T-helper 2 cell treated with Interferon-gamma antibody and Interleukin-4, amounts not matched to agents 5 μg/mL and 100 μg/mL, for 36 hours (primary cell): ENCODE results near the gene ARHGAP19.

Experiments
- DNase-seq: peaks from one replicate; pipeline ENCODE4 v3.0.0; 2021; ENCODE audit warnings: low spot score
- H3K27ac Mint-ChIP-seq: one replicate; pipeline ENCODE4 v1.8.0; 2021; ENCODE audit warnings: mild to moderate bottlenecking, mixed read lengths
- H3K27me3 Mint-ChIP-seq: one replicate; pipeline ENCODE4 v1.8.0; 2021; ENCODE audit warnings: low read depth, mixed read lengths
- H3K36me3 Mint-ChIP-seq: one replicate; pipeline ENCODE4 v1.8.0; 2021; ENCODE audit warnings: low read depth, mixed read lengths
- H3K4me1 Mint-ChIP-seq: one replicate; pipeline ENCODE4 v1.8.0; 2021; ENCODE audit warnings: low read depth, mixed read lengths
- H3K4me3 Mint-ChIP-seq: one replicate; pipeline ENCODE4 v1.8.0; 2022; ENCODE audit warnings: mild to moderate bottlenecking, moderate library complexity, mixed read lengths
- H3K9me3 Mint-ChIP-seq: one replicate; pipeline ENCODE4 v1.8.0; 2021; ENCODE audit warnings: mixed read lengths

Gene ARHGAP19

DNA sequence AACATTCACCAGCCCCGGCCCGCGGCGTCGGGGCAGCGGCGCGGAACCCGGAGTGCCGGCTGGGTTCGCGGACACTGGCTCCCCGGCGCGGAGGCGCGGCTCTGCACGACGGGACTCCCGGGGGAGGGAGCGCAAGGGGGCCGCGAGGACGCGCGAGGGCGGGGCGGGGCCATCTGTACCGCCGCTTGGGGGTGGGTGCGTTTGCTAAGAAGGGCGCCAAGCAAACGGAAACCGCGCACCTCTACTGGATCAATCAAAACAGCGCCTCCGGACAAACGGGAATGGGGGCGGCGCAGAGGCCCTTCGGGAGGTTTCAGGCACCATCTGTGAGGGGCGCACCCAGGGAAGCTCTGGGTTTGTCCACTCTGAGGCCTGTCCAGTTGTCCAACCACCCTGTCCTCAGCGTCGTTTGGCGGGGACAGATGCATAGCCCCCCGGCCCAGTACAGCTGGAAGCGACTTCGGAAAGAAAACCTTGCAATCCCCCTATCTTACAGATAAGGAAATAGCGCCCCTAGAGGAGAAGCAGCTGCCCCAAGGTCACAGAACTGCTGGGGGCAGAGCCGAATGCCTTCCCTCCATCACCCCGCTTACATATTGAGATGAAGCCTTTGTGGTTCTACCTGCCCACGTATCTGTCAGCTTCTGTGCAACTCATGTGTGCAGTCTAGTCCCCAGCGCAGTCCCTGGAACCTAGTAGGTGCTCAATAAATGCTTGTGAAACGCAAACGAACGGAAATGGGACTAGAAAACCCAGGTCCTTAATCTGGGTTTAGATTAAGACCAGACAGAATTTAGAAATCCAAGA is 96.0 kb downstream of the ARHGAP19 start:
- H3K27ac Mint-ChIP-seq: no peak overlapping the region

DNA sequence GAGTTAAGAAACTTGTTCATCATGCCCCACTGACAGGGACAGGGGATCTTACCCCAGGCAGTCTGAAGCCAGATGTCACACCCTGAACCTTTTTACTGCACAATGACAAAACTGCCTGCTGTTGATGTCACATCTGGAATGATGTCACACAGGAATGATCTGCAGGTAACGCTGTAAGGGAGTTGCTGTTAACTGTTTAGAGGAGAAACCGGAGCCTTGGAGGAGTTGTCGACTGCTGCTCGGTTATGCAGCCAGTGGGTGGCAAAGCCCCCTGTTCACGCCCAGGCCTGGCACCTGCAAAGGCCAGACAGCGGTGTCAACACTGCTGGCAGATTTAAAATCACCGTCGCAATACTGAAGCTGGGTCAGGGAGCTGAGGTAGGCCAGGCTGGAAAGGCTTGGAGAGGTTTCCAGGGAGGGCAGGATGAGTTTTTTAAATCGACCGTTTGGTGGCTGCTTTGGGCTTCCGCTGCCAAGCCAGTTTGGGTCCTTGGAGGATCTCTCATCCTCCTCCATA is 96.7 kb downstream of the ARHGAP19 start:
- DNase-seq: no peak
- Mint-ChIP-seq H3K9me3 (no peaks in the 10 kb centered on the region), H3K4me3 (peak overlapping the region; percentile 84), H3K27ac (no peak overlapping the region), H3K4me1 (peaks cover 11% of the 10 kb centered on the region), H3K36me3 (peaks cover 1% of the 10 kb centered on the region), H3K27me3 (peaks cover 61% of the 10 kb centered on the region)

More for the DNA sequence above, 96.0 kb downstream of the ARHGAP19 start:
- H3K27me3 Mint-ChIP-seq: peaks cover 61% of the 10 kb centered on the region
- no peaks in the 10 kb centered on the region for H3K9me3 Mint-ChIP-seq
- H3K4me3 Mint-ChIP-seq: peak overlapping the region; percentile 77
- peaks cover 11% of the 10 kb centered on the region for H3K4me1 Mint-ChIP-seq
- peak; percentile 50 for DNase-seq
- peaks cover 1% of the 10 kb centered on the region for H3K36me3 Mint-ChIP-seq

DNA sequence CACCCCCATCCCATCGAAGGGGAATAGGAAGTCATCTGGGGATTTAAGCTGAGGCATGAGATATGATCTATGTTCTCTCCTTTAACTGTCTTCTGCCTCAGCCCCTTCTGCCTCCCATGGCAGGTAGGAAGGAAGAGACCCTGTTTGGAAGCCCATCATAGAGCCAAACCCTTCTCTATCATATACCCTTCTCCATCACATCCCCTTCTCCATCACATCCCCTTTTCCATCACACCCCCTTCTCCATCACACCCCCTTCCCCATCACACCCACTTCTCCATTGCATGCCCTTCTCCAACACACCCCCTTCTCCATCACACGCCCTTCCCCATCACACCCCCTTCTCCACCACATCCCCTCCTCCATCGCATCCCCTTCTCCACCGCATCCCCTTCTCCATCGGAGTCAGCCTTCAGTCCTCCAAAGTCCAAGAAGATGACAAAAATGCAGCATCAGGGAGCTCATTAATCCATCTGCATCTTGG is 99.4 kb downstream of the ARHGAP19 start:
- Mint-ChIP-seq H3K9me3 (no peaks in the 10 kb centered on the region), H3K4me1 (peaks cover 6% of the 10 kb centered on the region), H3K36me3 (no peaks in the 10 kb centered on the region), H3K27ac (no peak overlapping the region), H3K27me3 (peaks cover 70% of the 10 kb centered on the region), H3K4me3 (no peak overlapping the region)
- no peak for DNase-seq

DNA sequence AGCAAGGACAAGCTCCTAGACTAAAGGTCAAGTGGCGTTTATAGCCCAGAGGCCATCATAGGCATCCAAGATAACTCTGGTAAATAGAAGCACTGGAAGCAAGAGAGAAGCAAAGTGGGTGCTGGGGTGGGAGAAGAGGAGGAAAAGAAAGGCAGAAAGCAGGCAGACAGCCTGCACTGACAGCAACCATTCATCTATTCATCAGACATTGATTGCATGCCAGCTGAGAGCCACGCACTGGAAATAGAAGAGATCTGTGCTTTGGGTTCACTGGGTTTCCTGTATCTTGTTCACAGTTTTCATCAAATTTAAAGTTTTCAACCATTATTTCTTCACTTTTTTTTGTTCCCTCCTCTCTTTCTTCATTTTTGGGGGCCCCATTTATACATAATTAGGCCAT is 102.0 kb downstream of the ARHGAP19 start:
- peaks cover under 1% of the 10 kb centered on the region for H3K4me1 Mint-ChIP-seq
- H3K27ac Mint-ChIP-seq: no peak overlapping the region
- peaks cover 68% of the 10 kb centered on the region for H3K27me3 Mint-ChIP-seq
- no peak overlapping the region for H3K4me3 Mint-ChIP-seq
- DNase-seq: no peak
- no peaks in the 10 kb centered on the region for H3K36me3 Mint-ChIP-seq
- no peaks in the 10 kb centered on the region for H3K9me3 Mint-ChIP-seq

DNA sequence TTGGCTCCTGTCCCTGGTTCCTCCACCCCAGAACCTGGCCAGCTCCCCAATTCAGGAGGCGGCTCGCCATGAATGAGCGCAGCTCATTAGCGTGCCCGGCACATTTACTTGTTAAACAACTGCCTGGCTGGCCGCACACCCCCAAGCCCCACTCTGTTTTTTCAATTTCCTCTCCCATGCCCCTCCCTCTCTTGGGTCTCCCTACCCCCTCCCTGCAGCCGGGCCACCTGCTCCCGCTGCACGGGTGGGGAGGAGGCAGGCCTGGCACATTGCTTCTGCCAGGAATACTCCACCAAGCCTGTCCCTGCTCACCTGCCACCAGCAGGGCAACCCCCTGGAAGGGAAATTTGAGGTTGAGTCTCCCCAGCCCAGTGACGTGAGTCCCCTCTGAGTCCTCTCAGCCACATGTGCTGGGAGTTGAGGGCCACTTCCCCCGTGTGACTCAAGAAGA is 104.2 kb downstream of the ARHGAP19 start:
- Mint-ChIP-seq H3K4me3 (no peak overlapping the region), H3K4me1 (no peaks in the 10 kb centered on the region), H3K9me3 (no peaks in the 10 kb centered on the region), H3K36me3 (no peaks in the 10 kb centered on the region), H3K27ac (no peak overlapping the region), H3K27me3 (peaks cover 75% of the 10 kb centered on the region)
- no peak for DNase-seq

DNA sequence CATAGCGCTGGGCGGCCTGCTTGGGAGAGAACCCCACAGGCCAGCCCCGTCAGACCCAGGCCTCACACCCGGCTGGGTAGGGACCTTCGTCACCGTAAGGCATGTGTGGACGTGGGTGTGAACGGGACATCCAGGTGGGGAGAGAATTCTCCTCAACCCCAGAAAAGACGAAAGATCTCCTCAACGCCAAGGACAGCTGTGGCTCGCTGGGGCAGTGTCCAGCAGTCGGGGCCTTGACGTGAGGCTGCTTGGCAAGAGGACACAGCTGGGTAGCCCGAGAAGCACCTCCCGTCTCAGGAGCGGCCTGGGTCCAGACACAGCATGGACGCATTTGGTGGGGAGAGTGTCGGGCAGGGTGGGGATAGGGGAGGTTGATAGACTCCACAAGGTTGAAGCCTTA is 105.5 kb downstream of the ARHGAP19 start:
- Mint-ChIP-seq H3K36me3 (no peaks in the 10 kb centered on the region), H3K4me1 (no peaks in the 10 kb centered on the region), H3K9me3 (no peaks in the 10 kb centered on the region), H3K27me3 (peaks cover 69% of the 10 kb centered on the region), H3K4me3 (no peak overlapping the region), H3K27ac (no peak overlapping the region)
- no peak for DNase-seq

DNA sequence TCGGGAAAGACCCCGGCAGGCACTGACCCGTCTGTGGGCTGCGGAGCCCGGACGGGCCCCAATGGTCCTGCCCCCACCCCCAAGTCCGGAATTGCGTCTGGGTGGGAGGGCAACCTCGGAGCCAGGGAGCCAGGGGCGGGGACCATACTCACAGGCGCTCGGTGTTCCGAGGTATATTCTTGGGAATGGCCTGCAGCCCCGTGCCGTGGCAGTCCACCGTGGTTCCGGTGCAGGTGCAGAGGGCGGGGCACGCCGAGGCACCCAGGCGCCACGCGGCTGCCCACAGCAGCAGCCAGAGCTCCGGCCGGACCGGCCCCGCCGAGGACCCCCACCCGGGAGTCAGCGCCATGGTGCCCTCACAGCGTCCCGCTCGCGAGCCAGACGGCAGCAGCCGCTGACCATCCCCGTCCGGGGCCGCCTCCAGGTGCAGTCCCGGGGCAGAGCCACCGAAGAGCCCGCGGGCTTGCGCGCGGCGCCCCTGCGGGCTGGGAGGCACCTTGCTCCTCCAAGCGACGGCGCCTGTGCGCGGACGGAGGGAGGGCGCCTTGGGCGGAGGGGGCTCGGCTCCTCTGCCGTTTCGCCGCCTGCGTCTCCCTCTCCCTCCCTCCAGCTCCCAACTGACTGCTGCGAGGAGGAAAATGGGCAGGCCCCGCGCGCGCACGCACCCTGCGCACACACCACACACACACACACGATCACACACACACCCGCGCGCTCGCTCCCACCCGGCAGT is 106.9 kb downstream of the ARHGAP19 start, which contains the start of gene SLIT1:
SLIT1 (minus strand) TSS at position 634 of the 733 bp plus-strand sequence; CDS start at position 349, 285 bp downstream.
- H3K27ac Mint-ChIP-seq: no peak within 1 kb of the TSS
- no peaks in the 10 kb centered on the region for H3K36me3 Mint-ChIP-seq
- peaks cover 72% of the 10 kb centered on the region for H3K27me3 Mint-ChIP-seq
- no peak for DNase-seq
- H3K4me3 Mint-ChIP-seq: peak within 1 kb of the TSS; percentile 37
- no peaks in the 10 kb centered on the region for H3K9me3 Mint-ChIP-seq
- no peaks in the 10 kb centered on the region for H3K4me1 Mint-ChIP-seq

DNA sequence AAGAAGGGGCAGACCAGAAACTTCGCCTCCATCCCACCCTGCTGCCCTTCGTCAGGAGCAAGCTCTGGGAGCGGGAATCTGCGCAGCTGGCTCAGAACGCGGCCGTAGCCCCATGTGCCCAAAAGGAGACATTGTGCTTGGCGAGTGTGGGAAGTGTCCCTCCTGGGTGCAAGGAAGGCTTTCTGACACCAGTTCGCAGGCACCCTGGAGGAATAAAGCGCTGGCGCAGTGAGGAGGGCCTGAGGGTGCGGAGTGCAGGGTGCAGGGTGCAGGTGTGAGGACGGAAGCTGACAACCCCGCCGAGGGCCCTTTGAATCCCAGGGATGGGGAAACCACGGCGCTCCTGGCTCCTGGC is 107.5 kb downstream of the ARHGAP19 start:
- Mint-ChIP-seq H3K27ac (no peak overlapping the region), H3K4me1 (no peaks in the 10 kb centered on the region), H3K9me3 (no peaks in the 10 kb centered on the region), H3K27me3 (peaks cover 74% of the 10 kb centered on the region), H3K4me3 (peak overlapping the region; percentile 37), H3K36me3 (no peaks in the 10 kb centered on the region)
- DNase-seq: no peak

DNA sequence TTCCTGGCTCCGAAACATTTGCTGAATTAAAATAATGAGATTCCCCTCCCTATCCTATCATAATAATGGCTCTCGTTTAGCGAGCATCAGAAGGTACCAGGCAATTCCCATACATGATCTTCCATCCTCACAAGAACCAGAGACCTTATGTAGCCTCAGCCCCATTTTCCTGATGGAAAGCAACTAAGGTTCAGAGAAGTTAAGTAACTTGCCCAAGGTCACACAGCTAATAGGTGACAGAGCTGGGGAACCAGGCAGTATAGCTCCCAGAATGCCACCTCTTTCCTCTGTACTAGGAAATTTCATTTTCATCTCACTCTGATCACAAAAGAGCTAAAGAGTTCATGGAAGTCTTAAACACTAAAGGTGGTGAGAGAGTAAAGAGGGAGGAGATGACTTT is 109.1 kb downstream of the ARHGAP19 start:
- no peak overlapping the region for H3K27ac Mint-ChIP-seq
- no peaks in the 10 kb centered on the region for H3K4me1 Mint-ChIP-seq
- no peaks in the 10 kb centered on the region for H3K9me3 Mint-ChIP-seq
- no peaks in the 10 kb centered on the region for H3K36me3 Mint-ChIP-seq
- H3K27me3 Mint-ChIP-seq: peaks cover 66% of the 10 kb centered on the region
- H3K4me3 Mint-ChIP-seq: no peak overlapping the region
- no peak for DNase-seq

DNA sequence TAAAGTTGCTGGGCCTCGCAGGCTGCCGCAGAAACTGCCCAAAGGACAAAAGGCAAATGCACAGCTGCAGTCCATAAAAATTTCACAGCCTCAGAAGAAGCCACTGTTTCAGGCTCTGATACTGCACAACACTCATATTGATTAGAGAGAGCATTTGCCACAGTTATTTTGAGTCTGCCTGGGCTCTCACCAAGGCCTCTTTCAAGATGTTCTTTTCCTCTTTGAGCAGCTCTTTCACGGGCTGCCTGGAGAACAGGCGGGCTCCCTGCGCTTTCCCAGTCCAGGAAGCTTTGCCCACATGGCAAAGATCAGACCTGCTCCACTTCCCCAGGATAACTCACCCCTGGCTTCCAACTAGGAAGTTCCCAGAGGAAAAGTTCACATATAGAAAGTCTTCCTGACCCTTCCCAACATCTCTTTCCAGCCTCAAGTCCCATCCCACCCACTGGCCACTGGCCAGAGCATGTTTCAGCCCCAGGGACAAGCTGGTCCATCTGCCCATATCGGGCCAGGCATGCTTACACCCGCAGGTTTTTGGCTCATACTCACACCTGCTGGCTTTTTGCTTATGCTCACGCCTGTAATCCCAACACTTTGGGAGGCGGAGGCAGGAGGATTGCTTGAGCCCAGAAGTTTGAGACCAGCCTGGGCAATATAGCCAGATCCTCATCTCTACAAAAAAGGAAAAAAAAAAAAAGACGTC is 110.0 kb downstream of the ARHGAP19 start:
- peaks cover 59% of the 10 kb centered on the region for H3K27me3 Mint-ChIP-seq
- DNase-seq: no peak
- no peaks in the 10 kb centered on the region for H3K4me1 Mint-ChIP-seq
- H3K27ac Mint-ChIP-seq: no peak overlapping the region
- no peak overlapping the region for H3K4me3 Mint-ChIP-seq
- H3K36me3 Mint-ChIP-seq: no peaks in the 10 kb centered on the region
- H3K9me3 Mint-ChIP-seq: no peaks in the 10 kb centered on the region

DNA sequence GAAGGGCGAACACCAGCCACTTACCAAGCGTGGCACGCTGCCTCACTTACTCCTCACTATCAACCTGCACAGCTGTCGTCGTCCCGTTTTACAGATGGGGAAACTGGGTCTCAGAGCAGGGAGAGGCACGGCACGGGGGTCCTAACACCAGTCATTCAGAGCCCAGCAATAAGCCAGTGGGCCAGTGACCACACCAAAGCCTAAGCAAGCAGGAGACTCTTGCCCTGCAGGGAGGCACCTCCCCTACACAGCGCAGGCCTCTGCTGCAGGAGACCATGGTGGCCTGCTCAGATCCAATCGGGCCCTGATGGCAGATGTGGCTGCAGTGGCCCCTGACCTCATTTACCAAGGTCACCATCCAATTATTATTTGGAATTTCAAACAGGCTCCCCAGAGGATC is 111.5 kb downstream of the ARHGAP19 start:
- H3K4me3 Mint-ChIP-seq: no peak overlapping the region
- no peak for DNase-seq

DNA sequence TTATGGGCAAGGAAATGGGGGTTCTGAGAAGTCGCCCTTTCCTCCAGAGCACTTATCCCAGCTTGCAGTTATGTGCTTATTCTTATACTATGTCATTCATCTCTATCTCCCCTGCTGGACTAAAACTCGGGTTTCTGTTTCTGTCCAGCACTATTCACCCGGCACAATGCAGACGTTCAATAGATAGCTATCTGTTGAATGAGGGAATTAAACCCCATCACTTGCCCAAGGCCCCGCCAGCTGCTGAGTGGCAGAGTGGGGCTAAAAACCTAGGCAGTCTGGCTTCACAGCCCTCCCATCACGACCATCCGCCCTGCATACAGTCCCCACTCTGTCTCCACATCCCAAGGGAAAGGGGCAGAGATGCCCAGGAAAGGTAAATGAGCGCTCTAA is 112.1 kb downstream of the ARHGAP19 start:
- Mint-ChIP-seq H3K4me1 (no peaks in the 10 kb centered on the region), H3K9me3 (no peaks in the 10 kb centered on the region), H3K4me3 (no peak overlapping the region), H3K36me3 (no peaks in the 10 kb centered on the region), H3K27ac (no peak overlapping the region), H3K27me3 (peaks cover 44% of the 10 kb centered on the region)
- no peak for DNase-seq

More for the DNA sequence above, 111.5 kb downstream of the ARHGAP19 start:
- no peaks in the 10 kb centered on the region for H3K4me1 Mint-ChIP-seq
- no peaks in the 10 kb centered on the region for H3K9me3 Mint-ChIP-seq
- H3K27me3 Mint-ChIP-seq: peaks cover 46% of the 10 kb centered on the region
- no peak overlapping the region for H3K27ac Mint-ChIP-seq
- H3K36me3 Mint-ChIP-seq: no peaks in the 10 kb centered on the region

DNA sequence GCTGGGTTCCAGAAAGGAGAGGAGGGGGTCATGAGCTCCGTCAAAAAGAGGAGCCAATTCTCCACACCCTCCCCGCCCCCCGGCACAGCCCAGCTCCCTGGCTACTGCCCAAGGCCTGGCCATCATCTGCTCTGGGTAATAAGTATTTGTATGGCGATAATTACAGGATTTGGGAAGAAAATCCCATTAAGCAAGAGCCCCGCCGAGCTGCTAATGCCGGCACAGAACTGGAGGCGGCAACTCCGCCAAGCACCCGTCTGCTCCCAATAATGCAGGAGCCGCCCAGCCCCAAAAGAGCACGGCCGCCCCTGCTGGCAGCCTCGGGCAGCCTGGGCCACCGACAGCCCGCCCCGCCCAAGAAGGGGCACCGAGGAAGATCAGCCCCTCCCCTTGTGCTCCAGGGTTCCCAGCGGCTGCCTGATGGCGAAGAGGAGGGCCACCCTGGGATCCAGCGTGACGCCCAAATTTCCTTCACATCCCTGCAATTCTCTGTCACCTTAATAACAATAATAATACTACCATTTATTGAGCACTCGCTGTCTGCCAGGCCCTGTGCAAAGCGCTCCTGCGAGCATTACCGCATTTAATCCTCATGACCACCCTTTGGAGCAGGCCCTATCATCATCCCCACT is 112.6 kb downstream of the ARHGAP19 start:
- H3K27me3 Mint-ChIP-seq: peaks cover 41% of the 10 kb centered on the region
- H3K4me1 Mint-ChIP-seq: no peaks in the 10 kb centered on the region

More for the DNA sequence above, 112.6 kb downstream of the ARHGAP19 start:
- no peak for DNase-seq
- no peak overlapping the region for H3K4me3 Mint-ChIP-seq
- no peak overlapping the region for H3K27ac Mint-ChIP-seq
- H3K36me3 Mint-ChIP-seq: no peaks in the 10 kb centered on the region
- no peaks in the 10 kb centered on the region for H3K9me3 Mint-ChIP-seq
